Stimulated activated memory B cell treated with anti-CD40 and anti-IgM and Interleukin-4, amounts not matched to agents 10 μg/mL and 1 μg/mL and 100 μg/mL, for 72 hours (primary cell): ENCODE data around the gene RMND5B.

Source experiments
- ATAC-seq: fragments of 150-1000 bp; cut with Tn5 transposase; 2 replicates; pipeline ENCODE4 v1.10.0; 2021
- H3K27ac Mint-ChIP-seq: one replicate; pipeline ENCODE4 v1.8.0; 2022; ENCODE audit warnings: mild to moderate bottlenecking, mixed read lengths
- H3K27me3 Mint-ChIP-seq: one replicate; pipeline ENCODE4 v1.8.0; 2022; ENCODE audit warnings: mixed read lengths
- H3K36me3 Mint-ChIP-seq: one replicate; pipeline ENCODE4 v1.8.0; 2022; ENCODE audit warnings: mixed read lengths
- H3K4me1 Mint-ChIP-seq: one replicate; pipeline ENCODE4 v1.8.0; 2022; ENCODE audit warnings: mixed read lengths
- H3K4me3 Mint-ChIP-seq: one replicate; pipeline ENCODE4 v1.8.0; 2022; ENCODE audit warnings: mild to moderate bottlenecking, moderate library complexity, mixed read lengths
- H3K9me3 Mint-ChIP-seq: one replicate; pipeline ENCODE4 v1.8.0; 2022; ENCODE audit warnings: mixed read lengths

The RMND5B gene

DNA sequence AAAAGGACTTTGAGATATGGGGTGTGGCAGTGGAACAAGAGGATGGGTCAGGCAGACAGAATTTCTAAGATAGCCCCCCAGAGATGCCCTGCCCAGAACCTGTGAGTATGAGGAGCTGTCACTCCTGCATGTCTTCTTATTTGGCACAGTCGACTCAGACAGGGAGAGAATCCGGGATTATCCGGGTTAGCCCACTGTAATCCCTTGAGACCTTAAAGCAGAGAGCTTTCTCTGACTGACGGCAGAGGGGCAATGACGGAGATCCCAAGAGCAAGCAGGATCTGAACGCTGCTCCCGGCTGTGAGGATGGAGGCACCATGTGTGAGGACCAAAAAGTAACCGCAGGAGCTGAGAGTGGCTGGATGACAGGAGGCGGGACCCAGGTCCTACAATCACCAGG is 31.7 kb downstream of the RMND5B start:
- Mint-ChIP-seq H3K27ac (no peak overlapping the region), H3K4me1 (peaks cover 12% of the 10 kb centered on the region), H3K27me3 (peaks cover 17% of the 10 kb centered on the region), H3K9me3 (no peaks in the 10 kb centered on the region), H3K36me3 (no peaks in the 10 kb centered on the region), H3K4me3 (no peak overlapping the region)
- no peak for ATAC-seq

DNA sequence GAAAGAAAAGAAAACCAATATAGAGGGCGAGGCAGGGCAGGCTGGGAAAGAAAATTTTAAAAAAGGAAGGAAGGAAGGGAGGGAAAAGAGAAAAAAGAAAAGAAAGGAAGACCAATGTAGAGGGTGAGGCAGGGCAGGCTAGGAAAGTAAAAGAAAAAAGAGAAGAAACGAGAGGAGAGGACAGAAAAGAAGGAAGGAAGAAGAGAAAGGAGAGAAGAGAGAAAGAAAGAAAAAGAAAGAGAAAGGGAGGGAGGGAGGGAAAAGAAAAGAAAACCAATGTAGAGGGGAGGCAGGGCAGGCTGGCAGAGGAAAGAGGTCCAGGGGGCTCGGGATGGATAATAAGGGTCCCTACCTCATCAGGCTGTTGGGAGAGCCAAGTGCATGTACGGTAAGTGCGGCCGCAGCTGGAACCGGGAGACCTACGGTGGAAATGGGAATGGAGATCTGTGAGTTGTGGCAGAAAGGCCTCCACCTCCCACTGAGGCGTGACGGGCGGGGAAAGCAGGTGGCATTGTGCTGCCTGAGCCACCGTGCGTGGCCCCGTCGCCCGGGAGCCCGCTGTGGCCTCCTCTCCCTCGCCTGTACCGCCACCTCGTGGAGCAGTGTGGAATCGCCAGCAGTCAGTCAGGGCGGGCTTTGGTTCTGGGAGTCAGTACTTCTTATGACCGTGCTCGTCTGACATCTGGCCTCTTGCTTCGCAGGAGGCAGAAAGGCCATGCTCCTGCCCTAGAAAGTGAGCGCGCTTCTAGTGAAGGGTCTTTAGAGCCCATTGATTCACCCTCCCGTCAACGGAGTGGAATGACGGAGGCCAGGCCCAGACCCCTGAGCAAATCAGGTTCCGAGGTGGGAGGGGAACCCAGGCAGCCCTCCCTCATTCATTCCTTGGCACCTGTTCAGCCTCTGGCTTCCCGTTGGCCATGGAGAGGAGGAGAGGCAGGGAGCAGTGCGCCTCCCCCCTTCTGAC is 33.2 kb downstream of the RMND5B start:
- peaks cover 17% of the 10 kb centered on the region for H3K27me3 Mint-ChIP-seq
- peak; percentile 98 for ATAC-seq
- H3K4me1 Mint-ChIP-seq, result peaks cover 18% of the 10 kb centered on the region
- H3K9me3 Mint-ChIP-seq, result no peaks in the 10 kb centered on the region
- peak overlapping the region; percentile 40 for H3K4me3 Mint-ChIP-seq
- H3K27ac Mint-ChIP-seq, result peak overlapping the region; percentile 11
- H3K36me3 Mint-ChIP-seq, result no peaks in the 10 kb centered on the region

GRCh38 chr5:178165581-178165980 is 34.8 kb downstream of the RMND5B start:
- Mint-ChIP-seq H3K27me3 (peaks cover 17% of the 10 kb centered on the region), H3K27ac (no peak overlapping the region), H3K4me1 (peaks cover 18% of the 10 kb centered on the region), H3K36me3 (no peaks in the 10 kb centered on the region), H3K9me3 (no peaks in the 10 kb centered on the region), H3K4me3 (no peak overlapping the region)
- ATAC-seq, result no peak

DNA sequence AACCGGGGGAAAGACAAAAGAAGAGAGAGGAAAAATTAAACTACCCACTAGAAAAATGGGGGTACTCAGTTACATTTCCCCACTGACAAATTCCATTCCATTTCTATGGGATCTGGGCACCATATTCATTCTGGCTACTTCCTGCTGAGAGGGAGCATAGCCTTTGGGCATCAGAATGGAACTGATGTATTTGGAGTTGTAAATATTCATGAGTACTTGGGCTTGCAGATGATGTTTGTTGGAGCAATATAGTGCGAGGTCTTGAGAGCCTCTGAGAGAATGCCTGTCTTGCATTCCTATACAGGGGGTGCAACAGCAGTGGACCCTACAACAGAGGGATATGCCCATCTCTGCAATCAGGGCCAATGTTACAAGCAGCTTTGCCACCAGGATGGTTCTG is 39.6 kb downstream of the RMND5B start:
- Mint-ChIP-seq H3K36me3 (no peaks in the 10 kb centered on the region), H3K4me3 (no peak overlapping the region), H3K27ac (no peak overlapping the region), H3K4me1 (peaks cover 5% of the 10 kb centered on the region), H3K27me3 (no peaks in the 10 kb centered on the region), H3K9me3 (no peaks in the 10 kb centered on the region)
- no peak for ATAC-seq

DNA sequence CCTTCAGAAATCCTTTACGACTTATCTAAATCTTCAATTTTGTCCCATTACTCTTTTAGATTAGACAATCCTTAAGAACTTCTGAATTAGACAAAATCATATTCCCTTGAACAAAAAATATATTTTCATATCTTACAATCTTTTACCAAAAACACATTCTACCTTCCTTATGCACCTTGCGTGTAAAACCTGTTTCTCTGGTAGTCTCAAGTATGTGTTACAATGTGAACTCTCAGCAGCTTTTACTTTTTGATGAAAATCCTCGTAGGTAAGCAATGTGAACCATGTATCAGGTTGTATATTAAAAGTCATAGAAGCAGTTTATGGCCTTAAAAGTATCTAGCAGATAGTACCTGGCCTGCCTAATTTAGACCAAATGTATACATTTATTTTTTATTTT is 43.6 kb downstream of the RMND5B start:
- no peak for ATAC-seq
- Mint-ChIP-seq H3K4me1 (no peaks in the 10 kb centered on the region), H3K4me3 (no peak overlapping the region), H3K27me3 (peaks cover 27% of the 10 kb centered on the region), H3K27ac (no peak overlapping the region), H3K36me3 (no peaks in the 10 kb centered on the region), H3K9me3 (peaks cover 2% of the 10 kb centered on the region)

DNA sequence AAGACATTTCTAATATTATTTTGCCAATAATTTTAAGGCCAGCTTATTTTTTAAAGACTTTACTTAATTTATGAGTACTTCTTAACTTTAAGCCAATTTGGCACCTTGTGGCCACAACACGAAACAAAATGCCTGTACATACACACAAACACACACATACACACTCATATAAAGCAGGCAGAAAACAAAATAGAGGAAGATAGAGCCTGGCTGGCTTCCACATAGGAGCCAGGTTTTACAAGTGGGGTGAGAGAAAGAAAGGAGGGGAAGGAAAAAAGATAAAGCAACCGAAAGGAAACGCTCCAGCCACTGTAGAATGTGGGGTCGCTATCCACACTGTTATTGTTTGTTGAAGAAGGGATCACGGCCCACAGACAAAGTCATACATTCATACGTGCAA is 46.0 kb downstream of the RMND5B start:
- no peaks in the 10 kb centered on the region for H3K4me1 Mint-ChIP-seq
- peaks cover 36% of the 10 kb centered on the region for H3K27me3 Mint-ChIP-seq
- no peak overlapping the region for H3K27ac Mint-ChIP-seq
- no peak overlapping the region for H3K4me3 Mint-ChIP-seq
- H3K9me3 Mint-ChIP-seq, result peaks cover 2% of the 10 kb centered on the region
- no peak for ATAC-seq
- H3K36me3 Mint-ChIP-seq, result no peaks in the 10 kb centered on the region

DNA sequence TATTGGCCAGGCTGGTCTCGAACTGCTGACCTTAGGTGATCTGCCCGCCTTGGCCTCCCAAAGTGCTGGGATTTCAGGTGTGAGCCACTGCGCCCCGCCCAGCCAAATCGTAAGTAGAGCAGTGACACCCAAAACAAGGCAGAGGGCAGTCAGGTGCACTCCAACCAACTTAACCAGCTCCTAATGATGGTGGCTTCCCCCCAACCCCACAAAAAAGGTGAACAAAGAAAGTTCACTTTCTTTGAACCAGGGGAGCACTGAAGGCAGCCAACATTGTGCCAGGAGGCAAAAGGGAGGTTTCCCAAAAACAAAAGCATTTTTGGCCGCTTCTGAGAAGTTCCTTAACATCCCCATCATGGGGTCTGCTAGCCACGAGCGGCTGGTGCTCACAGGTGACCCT is 46.8 kb downstream of the RMND5B start:
- peaks cover 2% of the 10 kb centered on the region for H3K9me3 Mint-ChIP-seq

GRCh38 chr5:178180141-178180863 is 49.5 kb downstream of the RMND5B start:
- Mint-ChIP-seq H3K27me3 (peaks cover 36% of the 10 kb centered on the region), H3K4me1 (no peaks in the 10 kb centered on the region), H3K4me3 (no peak overlapping the region), H3K36me3 (no peaks in the 10 kb centered on the region), H3K9me3 (peaks cover 2% of the 10 kb centered on the region), H3K27ac (no peak overlapping the region)
- no peak for ATAC-seq

More for the DNA sequence above, 46.8 kb downstream of the RMND5B start:
- ATAC-seq, result no peak
- Mint-ChIP-seq H3K36me3 (no peaks in the 10 kb centered on the region), H3K27me3 (peaks cover 36% of the 10 kb centered on the region), H3K27ac (no peak overlapping the region), H3K4me1 (no peaks in the 10 kb centered on the region), H3K4me3 (no peak overlapping the region)

- no peak for ATAC-seq
- Mint-ChIP-seq H3K27ac (no peak overlapping the region), H3K4me3 (no peak overlapping the region), H3K27me3 (peaks cover 25% of the 10 kb centered on the region), H3K4me1 (no peaks in the 10 kb centered on the region), H3K36me3 (no peaks in the 10 kb centered on the region), H3K9me3 (peaks cover 2% of the 10 kb centered on the region)
Measured at GRCh38 chr5:178182158-178182876, 51.5 kb downstream of the RMND5B start.

DNA sequence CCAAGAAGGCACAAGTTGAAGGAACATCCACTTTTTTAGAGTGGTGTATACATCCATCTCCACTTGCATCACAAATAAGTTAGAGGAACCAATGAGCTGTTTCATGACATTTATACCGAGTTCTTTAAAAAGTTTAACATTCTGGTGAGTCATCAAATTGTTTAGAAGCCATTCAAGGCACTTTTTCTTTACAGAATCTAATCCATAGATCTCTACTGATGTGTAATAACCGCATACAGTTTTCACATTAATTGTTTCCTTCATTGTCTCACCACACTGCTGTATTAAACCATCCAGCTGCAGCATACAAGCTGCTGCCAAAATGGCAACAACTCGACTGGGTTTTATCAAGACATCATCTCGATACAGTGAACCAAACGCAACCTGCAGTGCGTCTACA is 55.6 kb downstream of the RMND5B start:
- Mint-ChIP-seq H3K36me3 (no peaks in the 10 kb centered on the region), H3K4me3 (no peak overlapping the region), H3K4me1 (no peaks in the 10 kb centered on the region), H3K27ac (no peak overlapping the region), H3K27me3 (peaks cover 22% of the 10 kb centered on the region), H3K9me3 (no peaks in the 10 kb centered on the region)
- no peak for ATAC-seq

- Mint-ChIP-seq H3K27me3 (peaks cover 24% of the 10 kb centered on the region), H3K36me3 (peaks cover under 1% of the 10 kb centered on the region), H3K27ac (no peak within 1 kb of the TSS), H3K4me1 (no peaks in the 10 kb centered on the region), H3K4me3 (no peak within 1 kb of the TSS), H3K9me3 (no peaks in the 10 kb centered on the region)
- ATAC-seq, result no peak
Measured at GRCh38 chr5:178187014-178187413, 56.2 kb downstream of the RMND5B start, which contains the start of gene GMCL2. Gene GMCL2, minus strand, starts transcription at chr5:178187371. Its CDS starts 72 bp downstream, at chr5:178187299.

DNA sequence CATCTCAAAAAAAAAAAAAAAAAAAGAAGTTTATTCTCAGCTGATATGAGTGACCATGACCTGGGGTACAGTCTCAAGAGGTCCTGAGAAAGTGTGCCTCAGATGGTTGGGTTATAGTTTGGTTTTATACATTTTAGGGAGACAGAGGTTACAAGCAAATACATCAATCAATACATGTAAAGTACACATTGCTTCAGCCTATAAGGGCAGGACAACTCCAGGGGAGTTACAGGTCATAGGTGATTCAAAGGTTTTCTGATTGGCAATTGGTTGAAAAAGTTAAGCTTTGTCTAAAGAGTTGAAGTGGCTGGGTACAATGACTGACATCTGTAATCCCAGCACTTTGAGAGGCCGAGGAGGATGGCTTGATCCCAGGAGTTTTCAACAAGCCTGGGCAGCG is 58.6 kb downstream of the RMND5B start:
- Mint-ChIP-seq H3K36me3 (peaks cover 6% of the 10 kb centered on the region), H3K4me3 (no peak overlapping the region), H3K9me3 (peaks cover 3% of the 10 kb centered on the region), H3K27ac (no peak overlapping the region), H3K27me3 (peaks cover 48% of the 10 kb centered on the region), H3K4me1 (no peaks in the 10 kb centered on the region)
- no peak for ATAC-seq

DNA sequence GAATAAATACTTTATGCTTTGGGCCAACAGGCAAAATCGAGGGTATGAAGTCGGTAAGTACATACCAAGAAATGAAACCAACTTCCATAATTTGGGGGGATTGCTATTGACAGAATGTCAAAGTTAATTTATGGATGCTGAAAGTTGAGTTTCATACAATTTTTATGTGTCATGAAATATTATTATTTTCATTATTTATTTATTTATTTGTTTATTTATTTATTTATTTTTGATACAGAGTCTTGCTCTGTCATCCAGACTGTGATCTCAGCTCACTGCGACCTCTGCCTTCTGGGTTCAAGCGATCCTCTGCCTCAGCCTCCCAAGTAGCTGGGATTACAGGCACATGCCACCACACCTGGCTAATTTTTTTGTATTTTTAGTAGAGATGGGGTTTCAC is 60.8 kb downstream of the RMND5B start:
- no peak for ATAC-seq
- no peaks in the 10 kb centered on the region for H3K4me1 Mint-ChIP-seq
- H3K9me3 Mint-ChIP-seq, result peaks cover 3% of the 10 kb centered on the region
- peaks cover 57% of the 10 kb centered on the region for H3K27me3 Mint-ChIP-seq
- H3K27ac Mint-ChIP-seq, result no peak overlapping the region
- H3K4me3 Mint-ChIP-seq, result no peak overlapping the region
- H3K36me3 Mint-ChIP-seq, result peaks cover 6% of the 10 kb centered on the region

GRCh38 chr5:178192244-178192643 is 61.4 kb downstream of the RMND5B start:
- H3K9me3 Mint-ChIP-seq, result peaks cover 3% of the 10 kb centered on the region
- ATAC-seq, result no peak
- H3K4me1 Mint-ChIP-seq, result no peaks in the 10 kb centered on the region
- H3K27ac Mint-ChIP-seq, result no peak overlapping the region
- H3K36me3 Mint-ChIP-seq, result peaks cover 6% of the 10 kb centered on the region
- H3K4me3 Mint-ChIP-seq, result peak overlapping the region; percentile 10
- H3K27me3 Mint-ChIP-seq, result peaks cover 57% of the 10 kb centered on the region

DNA sequence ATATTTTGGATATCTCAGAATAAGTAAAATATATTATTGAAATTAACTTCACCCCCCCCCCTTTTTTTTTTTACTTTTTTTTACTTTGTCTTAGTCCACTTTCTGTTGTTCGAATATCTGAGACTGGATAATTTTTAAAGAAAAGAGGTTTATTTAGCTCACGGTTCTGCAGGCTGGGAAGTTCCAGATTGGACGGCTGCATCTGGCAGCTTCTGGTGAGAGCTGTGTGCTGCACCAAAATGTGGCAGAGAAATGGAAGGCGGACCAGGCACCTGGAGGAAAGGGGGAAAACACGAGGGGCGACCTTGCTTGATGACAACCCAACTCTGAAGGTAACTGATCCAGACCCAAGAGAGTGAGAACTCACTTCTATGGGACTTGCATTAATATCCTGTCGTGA is 62.0 kb downstream of the RMND5B start:
- Mint-ChIP-seq H3K27ac (no peak overlapping the region), H3K27me3 (peaks cover 57% of the 10 kb centered on the region)

More for the DNA sequence above, 62.0 kb downstream of the RMND5B start:
- no peak overlapping the region for H3K4me3 Mint-ChIP-seq
- H3K4me1 Mint-ChIP-seq, result no peaks in the 10 kb centered on the region
- H3K9me3 Mint-ChIP-seq, result peaks cover 6% of the 10 kb centered on the region
- no peak for ATAC-seq
- peaks cover 6% of the 10 kb centered on the region for H3K36me3 Mint-ChIP-seq
